ENCODE results near the gene POMGNT1.

GRCh38 chr1:46183926-46184557, 14.2 kb downstream of the POMGNT1 start:
- TF ChIP-seq, protein P1, sequence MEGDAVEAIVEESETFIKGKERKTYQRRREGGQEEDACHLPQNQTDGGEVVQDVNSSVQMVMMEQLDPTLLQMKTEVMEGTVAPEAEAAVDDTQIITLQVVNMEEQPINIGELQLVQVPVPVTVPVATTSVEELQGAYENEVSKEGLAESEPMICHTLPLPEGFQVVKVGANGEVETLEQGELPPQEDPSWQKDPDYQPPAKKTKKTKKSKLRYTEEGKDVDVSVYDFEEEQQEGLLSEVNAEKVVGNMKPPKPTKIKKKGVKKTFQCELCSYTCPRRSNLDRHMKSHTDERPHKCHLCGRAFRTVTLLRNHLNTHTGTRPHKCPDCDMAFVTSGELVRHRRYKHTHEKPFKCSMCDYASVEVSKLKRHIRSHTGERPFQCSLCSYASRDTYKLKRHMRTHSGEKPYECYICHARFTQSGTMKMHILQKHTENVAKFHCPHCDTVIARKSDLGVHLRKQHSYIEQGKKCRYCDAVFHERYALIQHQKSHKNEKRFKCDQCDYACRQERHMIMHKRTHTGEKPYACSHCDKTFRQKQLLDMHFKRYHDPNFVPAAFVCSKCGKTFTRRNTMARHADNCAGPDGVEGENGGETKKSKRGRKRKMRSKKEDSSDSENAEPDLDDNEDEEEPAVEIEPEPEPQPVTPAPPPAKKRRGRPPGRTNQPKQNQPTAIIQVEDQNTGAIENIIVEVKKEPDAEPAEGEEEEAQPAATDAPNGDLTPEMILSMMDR (IDR thresholded peaks at IDR 0.05; ENCODE audit: low read depth, low read length): no peak
- no peak for TF ChIP-seq EZH2phosphoT487 (IDR thresholded peaks at IDR 0.05; ENCODE audit: low read depth)
